Ammon's horn (tissue), 1 donor: ENCODE measurements around the gene TFDP2.
A peak's percentile ranks its signal among the peaks of the same experiment; 100 is the strongest.
"Not testable (repeated sequence)": the region's sequence is repeated elsewhere in the genome, so short reads cannot be mapped to it uniquely, and the experiment has no call there.

Source experiments
- DNase-seq: peaks from one replicate; pipeline ENCODE4 v3.0.0-alpha.2; 2016; ENCODE audit warnings: low spot score

The TFDP2 gene

DNA sequence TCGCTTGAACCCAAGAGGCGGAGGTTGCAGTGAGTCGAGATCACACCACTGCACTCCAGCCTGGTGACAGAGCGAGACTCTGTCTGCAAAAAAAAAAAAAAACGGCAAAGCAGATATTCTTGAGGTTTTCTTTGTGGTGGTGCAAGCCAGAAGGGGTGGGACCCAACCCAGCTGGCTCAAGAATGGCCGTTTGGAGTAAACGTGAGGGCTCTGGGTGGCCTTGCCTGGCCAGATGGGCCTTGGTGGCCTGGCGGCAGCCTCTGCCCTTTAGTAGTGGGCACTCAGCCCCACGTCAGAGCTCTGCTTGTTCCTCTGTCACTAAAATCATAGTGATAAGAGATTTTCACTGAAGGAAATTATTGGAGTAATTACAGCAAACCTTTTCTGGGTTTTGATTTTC is 222.4 kb downstream of the TFDP2 start:
- DNase-seq, result no peak

DNA sequence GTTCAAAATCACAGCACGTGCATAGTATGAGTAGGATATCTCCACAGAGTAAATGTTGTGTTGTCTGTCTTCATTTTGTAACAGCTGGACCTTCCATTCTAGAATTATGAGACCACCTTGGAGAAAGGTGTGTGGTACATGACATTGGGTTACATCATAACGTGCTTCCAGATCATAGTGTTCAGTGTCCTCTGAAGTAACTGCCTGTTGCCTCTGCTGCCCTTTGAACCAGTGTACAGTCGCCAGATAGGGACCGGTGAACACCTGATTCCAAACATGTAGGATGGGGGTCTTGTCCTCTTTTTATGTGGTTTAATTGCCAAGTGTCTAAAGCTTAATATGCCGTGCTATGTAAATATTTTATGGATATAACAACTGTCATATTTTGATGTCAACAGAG is 223.7 kb downstream of the TFDP2 start:
- not testable (repeated sequence) for DNase-seq

DNA sequence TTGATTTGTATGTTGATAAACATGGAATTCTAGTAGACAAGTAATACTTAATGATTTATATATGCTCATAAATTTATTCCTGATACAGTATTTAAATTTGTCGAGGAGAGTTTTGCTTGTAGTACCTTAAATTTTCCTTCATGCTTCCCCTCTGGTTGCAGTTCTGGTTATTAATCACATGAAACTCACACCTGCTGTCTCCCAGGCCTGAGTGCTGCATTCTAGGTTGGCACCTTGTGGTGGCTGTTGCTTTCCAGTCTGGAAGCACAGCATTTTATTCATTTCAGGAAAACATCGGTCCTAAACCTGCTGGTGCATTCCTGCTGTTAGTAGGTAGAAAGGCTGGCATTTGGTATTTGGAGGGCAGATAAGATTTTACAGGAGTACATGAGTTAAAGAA is 228.0 kb downstream of the TFDP2 start:
- no peak for DNase-seq

DNA sequence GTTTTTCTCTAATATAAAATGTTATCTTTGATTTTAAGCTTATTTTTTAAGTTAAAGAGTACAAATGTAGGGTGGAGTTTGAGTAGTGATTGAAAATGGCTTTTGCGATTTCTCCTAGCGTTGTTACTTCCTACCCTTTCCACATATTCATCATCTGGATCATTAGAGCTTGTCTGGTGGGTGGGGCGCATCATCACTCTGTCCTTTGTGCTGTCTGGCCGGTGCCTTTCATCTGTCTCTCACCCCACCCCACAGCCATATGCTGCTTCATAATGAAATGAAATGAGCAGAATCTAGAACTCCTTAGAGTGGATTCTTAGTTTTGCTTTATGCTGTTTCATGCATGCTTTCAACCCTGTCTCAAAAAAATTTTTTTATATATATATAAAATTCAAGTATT is 228.6 kb downstream of the TFDP2 start:
- no peak for DNase-seq

DNA sequence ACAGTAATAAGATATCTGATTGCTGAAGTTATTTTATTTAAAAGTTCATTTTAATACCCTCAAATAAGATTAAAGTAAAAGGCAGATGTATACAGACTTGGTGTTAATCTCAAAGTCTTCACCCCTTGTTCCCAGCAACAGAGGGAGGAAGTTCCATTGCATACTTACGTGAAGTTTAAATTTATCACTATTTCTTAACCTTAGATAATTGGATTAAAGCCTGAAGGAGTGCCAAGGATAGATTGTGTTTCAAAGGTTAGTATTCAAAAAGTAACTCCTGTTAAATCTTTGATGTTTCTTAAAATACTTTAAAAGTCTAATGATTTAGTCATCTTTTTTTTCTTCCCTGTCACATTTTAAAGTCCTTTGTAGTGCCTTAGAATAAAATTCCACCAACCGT is 233.6 kb downstream of the TFDP2 start:
- no peak for DNase-seq

DNA sequence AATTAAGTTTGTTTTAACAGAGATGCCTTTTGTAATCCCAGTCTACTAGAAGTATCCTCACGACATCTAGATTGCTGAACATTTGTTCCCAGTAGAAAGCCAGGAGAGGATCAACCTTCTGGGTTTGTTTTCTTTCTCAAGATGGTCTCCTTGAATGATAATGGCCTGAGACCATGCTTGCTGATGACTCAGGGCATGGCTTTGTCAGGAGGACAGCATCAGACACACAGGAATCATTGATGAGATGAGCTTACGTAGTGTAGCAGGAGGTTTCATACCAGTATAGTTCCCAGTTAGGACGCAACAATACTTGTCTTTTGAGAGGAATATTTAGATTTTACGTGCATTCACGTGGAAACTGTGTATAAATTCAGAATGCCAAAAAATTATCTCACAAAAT is 234.3 kb downstream of the TFDP2 start:
- no peak for DNase-seq

DNA sequence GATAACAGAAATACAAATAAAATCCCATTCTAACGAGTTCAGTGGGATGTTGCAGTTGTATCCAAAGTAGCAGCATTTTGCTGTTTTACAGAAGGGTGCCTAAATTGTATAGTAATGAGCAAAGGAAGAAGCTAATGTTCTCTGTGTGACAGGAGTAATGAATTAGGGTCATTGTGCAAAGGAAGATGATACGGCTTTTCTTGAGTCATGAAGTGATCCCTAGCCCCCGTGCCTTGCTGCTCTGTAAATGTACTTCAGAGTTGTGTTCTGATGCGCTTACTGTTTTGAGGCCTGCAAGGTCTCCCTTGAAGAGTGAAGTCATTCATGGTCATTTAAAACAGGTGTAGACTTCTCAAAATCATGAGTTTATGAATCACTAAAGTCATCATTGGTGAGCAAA is 235.0 kb downstream of the TFDP2 start:
- DNase-seq, result no peak

DNA sequence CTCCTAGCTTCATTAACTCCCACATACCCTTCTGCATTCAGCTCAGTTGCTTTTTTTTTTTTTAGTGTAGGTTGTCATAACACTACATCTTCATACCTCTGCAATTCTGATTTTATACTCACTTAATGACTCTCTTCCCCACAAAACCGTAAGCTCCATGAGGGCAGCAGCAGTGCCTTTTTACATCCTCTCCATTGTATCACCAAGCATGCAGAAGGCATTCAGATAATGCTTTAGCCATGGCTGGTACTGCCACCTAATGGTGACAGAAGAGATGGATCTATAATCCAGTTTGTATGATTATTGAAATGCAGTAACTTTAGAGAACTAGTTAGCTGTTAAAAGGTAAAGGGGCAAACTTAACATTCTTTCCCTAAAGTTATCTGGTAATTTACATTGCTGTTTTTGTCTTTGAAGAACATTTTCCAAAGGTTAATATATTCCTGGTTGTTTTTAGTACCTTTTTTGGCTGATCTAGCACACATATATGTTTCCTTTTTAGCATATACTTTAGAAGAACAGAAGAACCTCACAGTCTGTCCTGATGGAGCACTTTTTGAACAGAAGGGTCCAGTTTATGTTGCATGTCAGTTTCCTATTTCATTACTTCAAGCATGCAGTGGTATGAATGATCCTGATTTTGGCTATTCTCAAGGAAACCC is 236.1 kb downstream of the TFDP2 start:
- DNase-seq, result peak; percentile 35

DNA sequence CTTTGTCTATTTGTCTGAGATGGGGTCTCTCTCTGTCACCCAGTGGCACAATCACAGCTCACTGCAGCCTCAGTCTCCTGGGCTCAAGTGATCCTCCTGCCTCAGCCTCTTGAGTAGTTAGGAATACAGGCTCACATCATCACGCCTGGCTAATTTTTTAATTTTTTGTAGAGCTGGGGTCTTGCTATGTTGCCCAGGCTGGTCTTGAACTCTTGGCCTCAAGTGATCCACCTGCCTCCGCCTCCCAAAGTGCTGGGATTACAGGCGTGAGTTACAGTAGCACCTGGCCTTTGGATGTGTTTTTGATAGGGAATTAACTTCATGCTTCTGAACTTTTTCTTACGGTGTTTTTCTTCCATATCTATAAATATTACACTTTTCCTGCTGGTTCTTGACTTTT is 239.4 kb downstream of the TFDP2 start:
- not testable (repeated sequence) for DNase-seq

DNA sequence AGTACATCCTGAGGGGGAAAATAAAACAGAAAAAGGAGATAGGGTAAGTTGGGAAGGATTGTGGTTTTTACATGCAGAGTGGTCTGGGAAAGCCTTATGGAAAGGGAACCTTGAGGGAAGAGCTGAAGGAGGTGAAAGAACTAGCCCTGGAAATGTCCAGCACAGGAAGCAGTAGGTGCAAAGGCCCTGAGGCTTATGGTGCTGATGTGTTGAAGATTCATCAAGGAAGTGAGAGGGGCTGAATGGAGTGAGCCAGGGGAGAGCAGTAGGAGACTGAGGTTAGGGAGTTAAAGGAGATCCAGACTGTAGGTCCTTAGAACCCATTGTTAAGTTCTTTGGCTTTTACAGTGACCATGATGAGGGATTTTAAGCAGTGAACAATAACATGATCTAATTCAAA is 239.9 kb downstream of the TFDP2 start:
- DNase-seq, result no peak

DNA sequence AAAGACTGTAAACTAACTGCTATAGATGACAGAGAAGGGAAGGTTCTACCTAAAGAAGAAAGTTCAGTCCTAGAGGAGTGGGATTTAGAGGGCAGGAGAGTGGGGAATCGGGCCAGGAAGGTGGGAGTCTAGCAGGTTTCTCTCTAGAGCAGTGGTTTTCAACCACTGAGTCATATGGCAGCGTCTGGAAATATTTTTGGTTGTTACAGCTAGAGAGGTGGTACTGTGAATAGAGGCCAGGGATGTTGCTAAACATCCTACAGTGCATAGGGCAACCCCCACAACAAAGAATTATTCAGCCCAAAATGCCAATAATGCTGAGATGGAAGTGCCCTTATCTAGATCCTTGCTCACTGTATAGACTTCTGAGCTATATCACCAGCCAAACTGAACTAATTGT is 244.2 kb downstream of the TFDP2 start:
- no peak for DNase-seq

DNA sequence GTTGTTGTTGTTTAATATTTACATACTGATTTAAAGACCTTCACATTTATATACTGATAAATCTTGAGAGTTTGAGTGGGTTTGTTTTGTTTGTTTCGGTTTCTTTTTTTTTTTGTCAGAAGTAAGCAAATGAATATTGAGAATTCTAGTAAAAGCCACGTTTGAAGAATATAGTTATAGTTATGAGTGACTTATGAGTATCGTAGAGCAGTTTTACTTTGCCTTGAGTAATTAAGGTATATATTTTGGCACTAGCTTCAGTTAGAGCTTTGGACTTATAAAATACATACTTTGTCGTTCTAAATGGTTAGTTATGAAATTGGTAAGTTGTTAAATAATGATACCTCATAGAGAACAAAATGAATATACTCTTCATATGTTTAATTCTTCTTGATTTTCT is 245.1 kb downstream of the TFDP2 start:
- DNase-seq, result no peak

DNA sequence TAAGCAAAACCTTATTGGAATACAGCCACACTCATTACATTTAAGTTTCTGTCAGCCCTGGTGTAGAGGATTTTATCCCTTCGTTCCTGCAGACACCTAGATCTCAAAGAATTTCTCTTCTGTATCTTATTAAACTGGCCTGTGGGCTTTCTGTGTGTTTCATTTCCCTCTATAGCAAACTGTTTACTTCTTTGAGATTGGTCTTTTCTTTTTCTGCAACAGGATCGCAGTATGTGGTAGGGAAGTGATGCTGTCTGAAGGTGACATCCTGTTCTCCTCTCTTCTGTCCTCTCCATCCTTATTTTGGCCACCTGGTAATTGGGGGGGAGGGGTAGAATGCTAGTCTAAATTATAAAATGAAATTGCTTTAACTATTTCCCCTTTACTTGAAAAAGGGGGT is 247.4 kb downstream of the TFDP2 start:
- DNase-seq, result no peak

DNA sequence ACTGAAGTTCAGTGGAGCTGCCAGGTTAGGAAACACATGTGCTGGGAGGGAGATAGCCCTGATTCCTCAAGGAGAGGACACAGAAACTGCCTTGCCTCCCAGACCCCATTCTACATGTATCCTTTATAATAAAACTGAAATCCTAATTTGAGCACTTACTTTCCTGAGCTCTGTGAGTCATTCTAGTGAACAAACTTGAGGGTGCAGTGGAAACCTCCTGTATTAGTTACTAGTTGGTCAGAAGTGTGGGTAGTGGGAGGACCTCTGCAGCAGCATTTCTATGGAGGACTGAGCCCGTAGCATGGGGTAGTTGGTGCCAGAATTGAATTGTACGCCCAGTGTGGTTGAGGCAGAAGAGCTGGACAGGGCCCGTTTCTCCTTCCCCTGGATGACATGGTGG is 249.0 kb downstream of the TFDP2 start:
- DNase-seq, result no peak

DNA sequence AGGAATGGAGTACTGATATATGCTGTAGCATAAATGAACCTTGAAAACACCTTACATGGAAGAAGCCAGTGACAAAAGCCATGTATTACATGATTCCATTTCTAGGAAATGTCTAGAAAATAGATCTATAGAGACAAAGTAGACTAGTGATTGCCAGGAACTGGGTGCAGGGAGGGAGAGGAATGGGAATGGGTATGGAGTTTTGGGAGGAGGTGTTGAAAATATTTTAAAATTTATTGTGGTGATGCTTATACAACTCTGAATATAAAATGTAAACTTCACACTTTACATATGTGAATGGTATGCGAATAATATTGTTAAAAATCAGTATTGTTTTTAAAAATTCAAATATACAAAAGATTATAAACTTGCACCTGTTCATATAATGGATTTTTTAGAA is 250.4 kb downstream of the TFDP2 start:
- DNase-seq, result no peak

DNA sequence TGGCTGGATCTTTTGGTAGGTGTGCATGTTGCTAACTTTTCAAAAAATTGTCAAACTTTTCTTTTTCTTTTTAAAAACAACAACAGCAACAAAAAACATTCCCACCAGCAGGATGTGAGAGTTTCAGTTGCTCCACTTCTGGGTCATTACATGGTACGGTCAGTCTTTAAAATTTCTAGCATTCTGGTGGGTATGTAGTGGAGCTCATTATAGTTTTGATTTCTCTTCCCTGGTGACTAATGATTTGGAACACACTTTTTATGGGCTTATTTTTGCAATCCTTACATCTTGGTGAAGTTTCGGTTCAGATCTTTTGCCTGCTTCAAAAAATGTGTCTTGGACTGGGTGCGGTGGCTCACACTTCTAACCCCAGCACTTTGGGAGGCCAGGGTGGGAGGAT is 253.6 kb downstream of the TFDP2 start:
- no peak for DNase-seq

DNA sequence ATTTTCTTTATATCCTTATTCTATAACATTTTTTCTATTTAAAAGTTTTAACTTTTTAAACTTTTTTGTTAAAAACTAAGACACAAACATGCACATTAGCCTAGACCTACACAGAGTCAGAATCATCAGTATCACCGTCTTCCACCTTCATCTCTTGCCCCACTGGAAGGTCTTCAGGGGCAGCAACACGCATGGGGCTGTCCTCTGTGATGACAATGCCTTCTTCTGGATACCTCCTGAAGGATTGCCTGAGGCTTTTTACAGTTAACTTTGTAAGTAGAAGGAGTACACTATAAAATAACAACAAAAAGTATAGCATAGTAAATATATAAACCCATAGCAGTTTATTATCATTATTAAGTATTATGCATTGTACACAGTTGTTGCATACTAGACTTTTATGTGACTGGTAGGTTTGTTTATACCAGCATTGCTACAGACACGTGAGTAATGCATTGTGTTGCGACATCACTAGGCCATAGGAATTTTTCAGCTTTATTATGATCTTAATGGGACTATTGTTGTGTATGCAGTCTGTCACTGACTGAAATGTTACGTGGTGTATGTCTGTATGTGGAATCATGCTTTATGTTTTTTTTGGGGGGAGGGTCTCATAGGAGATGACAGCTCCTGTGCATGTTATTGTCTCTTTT is 254.7 kb downstream of the TFDP2 start:
- DNase-seq, result no peak
